Femur (tissue), 1 donor: ENCODE data around the gene TFRC.
"Not testable (repeated sequence)": the region's sequence is repeated elsewhere in the genome, so short reads cannot be mapped to it uniquely, and the experiment has no call there.

Source experiments
- DNase-seq: peaks from one replicate; pipeline ENCODE4 v3.0.0-alpha.2; 2017

TFRC gene

DNA sequence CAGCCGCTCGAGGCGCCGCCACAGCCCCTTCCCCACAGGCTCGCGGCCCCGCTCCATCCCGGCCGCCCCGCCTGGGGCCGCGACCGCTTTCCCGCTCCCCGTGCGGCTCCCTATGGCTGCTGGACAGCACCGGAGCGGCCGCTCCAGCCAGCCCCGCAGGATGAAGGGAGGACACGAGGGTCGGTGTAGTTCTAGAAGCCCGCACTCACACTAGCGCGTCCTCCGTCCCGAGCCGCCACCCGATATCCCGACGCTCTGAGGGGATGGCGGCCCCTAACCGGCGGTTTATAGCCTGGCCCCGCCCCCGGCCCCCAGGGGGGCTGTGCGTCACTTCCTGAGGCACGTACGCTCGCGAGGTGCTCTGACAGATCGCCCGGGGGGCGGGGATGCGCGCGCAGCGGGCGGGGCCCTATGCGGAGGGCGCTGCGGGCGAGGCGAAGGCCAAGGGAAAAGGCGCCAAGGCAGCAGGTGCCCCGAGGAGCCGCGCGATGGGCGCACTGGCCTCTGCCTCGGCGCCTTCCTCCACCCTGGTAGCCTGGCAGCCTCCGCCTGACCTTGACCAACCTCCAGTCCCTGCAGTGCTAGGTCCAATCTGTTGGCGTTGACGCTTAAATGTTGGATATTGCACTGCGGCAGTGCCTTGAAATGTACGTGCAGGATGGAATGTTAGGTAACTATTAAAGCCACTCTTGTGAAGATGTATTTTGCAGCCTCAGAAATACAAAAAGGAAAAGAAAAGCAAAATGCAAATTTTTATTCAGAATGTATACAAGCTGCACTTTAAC is at the start of gene TFRC:
TFRC (minus strand) TSS at position 257 of the 785 bp plus-strand sequence. CDS start 4,991 bp downstream, outside the sequence.
- peak; percentile 96 for DNase-seq

DNA sequence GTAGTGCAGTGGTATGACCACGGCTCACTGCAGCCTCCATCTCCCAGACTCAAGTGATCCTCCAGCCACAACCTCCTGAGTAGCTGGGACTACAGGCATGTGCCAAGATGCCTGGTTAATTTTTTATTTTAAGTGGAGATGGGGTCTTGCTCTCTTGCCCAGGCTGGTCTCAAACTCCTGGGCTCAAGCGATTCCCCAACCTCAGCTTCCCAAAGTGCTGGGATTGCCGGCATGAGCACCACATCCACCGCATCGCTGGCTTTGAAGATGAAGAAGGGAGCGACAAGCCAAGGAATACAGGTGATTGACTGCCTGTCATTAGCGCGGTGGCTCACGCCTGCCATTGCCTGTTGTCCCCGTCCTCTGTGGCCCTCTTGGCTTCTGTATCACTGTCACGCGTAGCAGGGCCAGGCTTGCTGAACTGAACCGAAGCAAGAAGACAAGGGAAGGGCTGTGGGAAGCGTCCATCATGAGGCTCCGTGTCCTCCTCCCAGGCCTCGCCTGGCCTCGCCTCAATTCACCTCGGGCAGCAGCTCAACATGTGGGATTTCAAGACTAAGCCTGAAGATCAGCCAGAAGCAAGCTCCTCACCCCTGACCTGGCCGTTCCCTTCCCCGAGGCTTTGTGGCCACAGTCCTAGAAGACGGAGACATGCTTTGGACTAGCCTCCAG is 46.4 kb upstream of the TFRC start:
- no peak for DNase-seq

DNA sequence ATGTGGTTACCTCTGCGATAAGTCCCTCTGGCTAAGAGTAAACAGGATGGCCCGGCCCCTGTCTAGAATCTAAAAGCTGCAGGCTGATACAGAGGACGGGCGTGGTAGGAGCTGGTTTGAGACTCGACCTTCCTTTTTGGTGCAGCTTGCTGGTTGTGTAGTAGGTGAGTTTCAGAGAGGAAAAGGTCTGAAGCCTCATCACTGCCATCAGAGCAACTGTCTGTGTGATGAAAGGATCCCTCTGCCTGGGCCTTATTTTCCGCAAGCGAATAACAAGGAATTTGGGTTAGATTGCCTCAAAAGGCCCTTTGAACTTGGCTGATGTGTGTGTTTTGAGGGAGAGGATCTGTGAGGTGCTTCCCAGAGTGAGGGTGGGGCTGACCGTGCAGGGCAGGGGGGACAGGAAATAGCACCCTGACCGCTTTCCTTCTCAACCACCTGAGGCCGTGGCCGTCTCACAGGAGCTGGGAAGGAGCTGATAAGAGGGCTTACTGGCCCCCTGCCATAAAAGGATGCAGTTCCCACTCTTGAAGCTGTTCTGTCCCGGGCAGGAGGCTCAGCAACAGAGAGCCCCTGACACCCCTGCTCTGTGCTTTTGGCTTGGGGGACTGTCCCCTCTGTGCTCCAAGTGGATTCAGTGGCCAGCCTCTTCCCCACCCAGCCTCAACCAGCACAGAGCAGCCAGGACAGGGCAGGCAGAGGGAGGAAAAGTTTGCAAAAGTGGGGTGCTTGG is 45.6 kb upstream of the TFRC start:
- no peak for DNase-seq

DNA sequence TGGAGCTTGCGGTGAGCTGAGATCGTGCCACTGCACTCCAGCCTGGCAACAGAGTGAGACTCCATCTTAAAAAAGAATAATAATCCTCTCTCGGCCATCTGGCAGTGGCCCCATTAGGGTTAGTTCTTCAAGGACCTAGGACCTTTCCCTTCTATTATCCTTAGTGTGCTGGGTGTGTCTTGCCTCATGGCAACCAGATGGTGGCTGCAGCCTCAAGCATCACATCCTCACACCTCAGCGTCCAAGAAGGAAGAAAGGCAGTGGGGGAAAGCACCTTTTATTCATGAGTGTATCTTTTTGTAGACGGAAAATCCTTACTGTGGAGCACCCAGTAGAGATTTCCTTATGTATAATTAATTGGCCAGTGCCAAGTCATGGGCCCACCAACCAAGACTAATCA is 42.7 kb upstream of the TFRC start:
- DNase-seq, result no peak

DNA sequence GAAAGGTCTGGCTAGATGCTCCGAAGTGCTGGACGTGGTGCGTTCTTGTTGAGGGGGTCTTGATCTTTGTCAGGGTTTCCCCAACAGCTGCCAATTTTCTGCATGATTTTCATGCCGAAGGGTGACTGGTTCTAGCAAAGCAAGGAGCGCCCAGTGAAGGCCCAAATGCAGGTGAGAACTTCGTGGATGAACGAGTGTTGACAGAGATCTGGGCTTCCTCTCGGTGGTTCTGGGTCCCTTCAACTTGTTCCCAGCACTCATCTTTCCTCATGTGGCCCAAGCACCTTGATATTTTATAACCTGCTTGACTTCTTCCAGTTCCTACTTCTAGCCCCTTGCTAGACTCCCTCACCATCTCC is 40.8 kb upstream of the TFRC start:
- no peak for DNase-seq

DNA sequence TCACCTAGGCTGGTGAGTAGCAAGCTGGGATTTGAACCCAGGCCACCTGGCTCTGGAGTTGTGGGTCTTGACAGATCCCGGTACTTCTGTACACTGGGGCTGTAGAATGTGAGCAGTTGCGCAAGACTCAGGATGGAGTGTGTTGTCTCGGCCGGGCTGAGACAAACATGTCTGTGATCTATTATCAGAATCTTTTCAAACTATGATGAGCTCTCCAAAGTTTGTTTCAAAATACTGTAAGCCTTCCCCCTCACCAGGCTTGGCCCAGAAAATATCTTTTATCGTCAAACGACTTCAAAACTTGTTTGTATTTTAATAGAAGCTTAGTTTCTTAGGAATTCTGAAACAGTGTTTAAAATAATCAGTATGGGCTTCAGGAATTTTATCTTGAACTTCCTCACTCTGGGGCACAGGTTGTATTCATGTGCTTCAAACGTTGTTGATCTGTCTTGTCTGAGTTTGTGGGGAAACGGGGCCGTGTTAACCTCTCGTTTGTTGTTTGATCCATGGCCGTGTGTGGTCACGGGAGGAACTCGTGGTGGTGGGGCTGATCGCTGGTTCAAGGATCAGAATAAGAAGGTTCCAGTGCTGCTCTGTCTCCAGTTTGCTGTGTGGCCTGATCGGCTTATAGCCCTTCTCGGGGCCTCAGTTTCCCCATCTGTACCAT is 40.3 kb upstream of the TFRC start:
- DNase-seq, result no peak

DNA sequence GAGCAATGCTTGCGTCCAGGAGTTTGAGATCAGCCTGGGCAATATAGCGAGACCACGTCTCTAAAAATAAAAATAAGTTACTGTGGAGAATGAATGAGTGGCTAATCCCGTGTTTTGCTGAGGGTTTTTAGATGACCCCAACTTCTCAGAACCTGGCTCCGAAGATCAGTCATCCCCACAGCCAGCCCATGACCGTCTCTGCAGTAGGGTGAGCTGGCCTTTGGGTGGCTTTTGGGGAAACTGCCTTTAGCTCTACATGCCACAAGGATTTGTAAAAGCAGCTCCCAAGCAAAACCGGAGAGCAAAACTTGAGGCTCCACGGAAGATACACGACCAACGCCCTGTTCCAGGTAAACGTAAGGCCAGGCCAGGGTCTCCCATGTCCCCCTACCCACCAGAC is 39.2 kb upstream of the TFRC start:
- no peak for DNase-seq

DNA sequence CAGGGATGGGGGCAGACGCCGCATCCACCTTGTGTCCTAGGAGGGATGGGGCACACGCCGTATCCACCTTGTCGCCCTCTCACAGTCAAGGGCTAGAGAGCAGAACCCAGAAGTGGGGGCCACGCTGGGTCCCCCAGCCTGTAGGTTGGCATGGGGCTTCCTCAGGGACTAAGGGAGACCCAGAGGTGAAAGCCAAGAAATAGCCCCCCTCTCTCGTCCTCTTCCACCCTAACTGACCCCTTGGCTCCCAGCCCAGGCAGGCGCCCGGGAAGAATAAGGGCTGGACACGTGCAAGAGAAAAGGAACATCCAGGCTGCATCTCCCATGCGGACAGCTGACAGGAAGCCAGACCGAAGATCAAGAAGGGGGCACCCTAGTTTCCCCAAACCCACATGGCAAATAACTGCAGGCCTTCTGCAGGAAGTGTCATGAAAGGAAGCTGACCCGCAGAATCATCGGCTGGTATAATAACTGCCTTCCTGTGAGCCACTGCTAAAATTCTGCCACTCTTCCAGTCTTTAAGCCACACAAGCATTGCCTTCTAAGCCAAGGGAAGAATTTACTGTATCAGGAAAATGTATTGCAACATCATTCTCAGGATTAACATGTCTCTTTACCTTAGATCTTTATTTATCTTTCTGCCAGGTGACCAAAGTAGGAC is 38.5 kb upstream of the TFRC start:
- peak; percentile 62 for DNase-seq

DNA sequence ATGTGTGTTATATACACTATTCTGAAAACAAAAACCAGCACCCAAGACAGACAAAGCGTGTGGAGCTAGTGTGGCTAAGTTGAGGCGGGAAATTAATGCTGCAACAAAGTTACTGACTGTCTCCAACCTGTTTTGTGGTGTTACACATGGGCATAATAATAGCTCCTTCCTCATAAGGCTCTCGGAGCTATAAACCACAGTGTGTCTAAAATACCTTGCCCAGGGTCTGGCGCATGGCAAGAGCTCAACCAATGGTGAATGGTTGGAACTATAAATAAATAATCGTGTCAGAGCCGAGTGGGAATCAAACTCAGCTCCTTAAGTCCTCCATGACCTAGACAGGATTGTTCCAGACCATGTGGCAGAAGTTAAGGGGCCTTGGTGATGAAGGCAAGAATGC is 35.9 kb upstream of the TFRC start:
- DNase-seq, result no peak

DNA sequence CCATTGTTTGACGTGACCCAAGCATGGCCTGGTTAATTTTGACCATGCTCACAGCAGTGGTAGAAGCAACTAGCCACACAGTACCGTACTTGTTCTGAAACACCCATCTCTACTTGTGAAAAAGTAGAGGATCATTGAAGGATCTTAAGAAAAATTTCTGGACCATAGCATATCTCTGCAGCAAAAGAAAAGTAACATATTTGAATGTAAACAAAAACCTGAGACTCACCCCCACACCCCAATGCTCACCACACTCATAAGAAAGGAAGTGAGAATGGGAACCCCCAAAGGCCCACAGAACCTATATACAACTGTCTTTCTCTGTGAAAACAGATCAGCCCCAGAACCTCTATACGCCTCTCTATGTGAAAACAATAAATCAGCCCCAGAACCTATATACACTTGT is 33.8 kb upstream of the TFRC start:
- DNase-seq, result no peak

DNA sequence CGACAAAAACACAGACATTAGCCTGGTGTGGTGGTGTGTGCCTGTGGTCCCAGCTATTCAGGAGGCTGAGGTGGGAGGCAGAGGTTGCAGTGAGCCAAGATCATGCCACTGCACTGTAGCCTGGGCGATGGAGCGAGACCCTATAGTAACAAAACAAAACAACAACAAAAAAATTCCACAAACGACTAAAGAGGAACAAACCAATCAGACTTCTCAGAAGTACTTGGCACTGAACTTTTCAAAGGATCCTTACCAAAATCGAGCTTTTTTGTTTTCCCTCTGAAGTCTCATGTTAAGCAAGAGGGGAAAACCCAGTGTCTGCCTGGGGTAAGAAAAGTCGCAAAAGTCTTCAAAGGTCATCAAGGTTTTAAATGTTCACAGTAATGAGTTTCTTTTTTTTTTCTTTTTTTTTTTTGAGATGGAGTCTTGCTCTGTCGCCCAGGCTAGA is 30.1 kb upstream of the TFRC start:
- no peak for DNase-seq

DNA sequence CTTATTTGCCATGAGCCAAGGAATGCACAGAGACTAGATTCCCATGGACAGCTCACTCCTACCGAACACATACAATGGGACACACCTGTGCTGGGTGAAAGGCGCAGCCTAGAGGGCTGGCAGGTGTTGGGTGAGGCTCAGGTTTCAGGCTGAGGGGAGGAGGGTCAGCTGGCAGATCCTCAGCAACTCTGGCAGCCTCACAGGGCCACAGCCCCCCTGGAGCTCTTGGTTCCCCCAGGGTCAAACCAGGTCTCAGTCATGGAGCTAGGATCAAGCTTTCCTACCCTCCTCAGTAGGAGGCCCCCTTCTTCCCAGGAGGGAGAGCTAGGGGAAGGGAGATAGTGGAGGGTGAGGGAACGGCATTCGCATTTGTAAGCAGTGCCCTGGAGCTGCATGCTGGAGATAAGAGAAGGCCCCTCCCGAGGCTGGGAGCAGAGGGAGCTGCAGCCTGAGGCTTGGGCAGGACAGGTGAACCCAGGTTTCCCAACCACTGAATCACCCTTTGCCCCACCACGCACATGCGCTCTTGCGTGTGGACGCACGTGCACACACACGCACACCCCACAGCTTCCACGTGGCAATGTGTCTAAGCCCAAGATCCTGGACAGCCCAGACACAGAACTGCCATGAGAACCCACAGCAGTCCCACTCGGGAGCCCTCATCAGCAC is 26.3 kb upstream of the TFRC start:
- DNase-seq, result no peak

DNA sequence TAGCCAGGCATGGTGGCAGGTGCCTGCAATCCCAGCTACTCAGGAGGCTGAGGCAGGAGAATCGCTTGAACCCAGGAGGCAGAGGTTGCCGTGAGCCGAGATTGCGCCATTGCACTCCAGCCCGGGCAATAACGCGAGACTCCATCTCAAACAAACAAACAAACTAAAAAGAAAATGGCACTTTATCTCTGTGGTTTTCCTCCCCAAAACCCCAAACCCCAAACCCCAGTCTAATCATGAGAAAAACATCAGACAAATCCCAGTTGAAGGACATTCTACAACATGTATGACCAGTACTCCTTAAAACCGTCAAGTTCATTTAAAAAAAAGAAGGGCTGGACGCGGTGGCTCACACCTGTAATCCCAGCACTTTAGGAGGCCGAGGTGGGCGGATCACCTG is 22.8 kb upstream of the TFRC start:
- DNase-seq, result not testable (repeated sequence)

DNA sequence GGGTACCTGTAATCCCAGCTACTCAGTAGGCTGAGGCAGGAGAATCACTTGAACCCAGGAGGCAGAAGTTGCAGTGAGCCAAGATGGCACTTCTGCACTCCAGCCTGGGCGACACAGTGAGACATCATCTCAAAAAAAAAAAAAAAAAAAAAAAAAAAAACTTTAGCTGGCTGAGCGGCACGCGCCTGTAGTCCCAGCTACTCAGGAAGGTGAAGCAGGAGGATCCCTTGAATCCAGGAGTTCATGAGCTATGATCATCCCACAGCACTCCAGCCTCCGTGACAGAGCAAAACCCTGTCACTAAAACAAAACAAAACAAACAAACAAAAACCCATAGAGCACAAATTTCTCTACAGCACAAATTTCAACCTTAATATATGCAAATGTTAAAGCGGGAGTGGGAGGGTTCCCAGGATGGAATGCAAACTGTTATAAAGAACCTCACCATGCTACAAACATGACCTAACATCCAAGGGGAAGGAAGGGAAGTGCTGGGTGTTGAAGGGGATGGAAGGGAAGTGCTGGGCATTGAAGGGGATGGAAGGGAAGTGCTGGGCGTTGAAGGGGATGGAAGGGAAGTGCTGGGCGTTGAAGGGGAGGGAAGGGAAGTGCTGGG is 16.6 kb upstream of the TFRC start:
- not testable (repeated sequence) for DNase-seq

DNA sequence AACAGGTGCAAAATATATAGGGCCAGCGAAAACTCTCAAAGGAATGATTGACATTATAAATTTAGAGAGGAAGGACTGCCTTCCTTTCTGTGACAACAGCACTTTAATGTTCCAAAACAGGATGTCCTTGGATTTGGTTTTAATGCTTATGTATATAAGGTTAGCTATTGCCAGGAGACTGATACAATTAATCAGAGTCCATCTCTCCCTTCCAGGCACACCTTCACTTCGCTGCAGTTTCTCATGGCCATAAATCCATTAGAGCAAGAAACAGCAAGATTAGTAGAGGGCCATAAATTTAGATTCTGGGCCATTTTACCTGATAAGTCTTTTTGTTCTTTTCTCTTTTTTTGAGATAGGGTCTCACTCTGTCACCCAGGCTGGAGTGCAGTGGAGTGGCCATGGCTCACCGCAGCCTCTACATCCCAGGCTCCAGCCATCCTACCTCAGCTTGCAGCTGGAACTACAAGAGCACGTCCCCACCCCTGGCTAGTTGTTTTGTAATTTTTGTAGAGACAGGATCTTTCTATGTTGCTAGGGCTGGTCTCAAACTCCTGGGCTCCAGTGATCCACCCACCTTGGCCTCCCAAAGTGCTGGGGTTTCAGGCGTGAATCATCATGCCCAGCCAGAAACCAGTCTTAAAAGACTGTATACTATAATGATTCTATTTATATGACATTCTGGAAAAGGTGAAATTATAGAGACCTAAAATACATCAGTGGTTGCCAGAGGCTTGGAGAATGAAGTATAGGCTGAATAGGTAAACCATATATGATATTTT is 15.7 kb upstream of the TFRC start:
- DNase-seq, result no peak

DNA sequence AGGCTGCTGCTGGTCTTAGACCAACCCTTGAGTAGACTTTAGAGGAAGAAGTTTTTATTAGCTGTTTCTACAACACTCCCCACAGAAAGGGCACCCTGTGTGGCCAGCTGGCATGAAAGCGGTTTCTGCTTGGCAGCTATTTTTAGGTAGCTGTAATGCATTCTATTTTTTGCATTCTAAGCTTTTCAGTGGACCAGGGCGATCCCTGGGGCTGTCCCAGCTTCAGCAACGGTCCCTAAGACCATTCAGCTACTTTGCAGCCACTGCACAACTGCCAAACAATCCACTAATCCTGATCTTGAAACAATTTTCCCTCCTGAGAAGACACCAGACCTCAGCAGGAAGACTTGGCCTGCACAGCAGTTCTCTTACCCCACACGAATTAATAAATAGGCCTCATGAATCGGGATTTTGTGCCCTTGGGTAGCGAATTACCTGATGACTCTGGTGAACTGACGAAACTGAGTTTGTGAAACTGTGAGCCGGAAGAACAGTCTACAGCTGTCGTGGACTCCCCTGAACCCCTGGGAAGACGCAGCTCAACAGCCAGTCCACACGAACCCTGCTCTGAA is 14.6 kb upstream of the TFRC start:
- peak; percentile 81 for DNase-seq

DNA sequence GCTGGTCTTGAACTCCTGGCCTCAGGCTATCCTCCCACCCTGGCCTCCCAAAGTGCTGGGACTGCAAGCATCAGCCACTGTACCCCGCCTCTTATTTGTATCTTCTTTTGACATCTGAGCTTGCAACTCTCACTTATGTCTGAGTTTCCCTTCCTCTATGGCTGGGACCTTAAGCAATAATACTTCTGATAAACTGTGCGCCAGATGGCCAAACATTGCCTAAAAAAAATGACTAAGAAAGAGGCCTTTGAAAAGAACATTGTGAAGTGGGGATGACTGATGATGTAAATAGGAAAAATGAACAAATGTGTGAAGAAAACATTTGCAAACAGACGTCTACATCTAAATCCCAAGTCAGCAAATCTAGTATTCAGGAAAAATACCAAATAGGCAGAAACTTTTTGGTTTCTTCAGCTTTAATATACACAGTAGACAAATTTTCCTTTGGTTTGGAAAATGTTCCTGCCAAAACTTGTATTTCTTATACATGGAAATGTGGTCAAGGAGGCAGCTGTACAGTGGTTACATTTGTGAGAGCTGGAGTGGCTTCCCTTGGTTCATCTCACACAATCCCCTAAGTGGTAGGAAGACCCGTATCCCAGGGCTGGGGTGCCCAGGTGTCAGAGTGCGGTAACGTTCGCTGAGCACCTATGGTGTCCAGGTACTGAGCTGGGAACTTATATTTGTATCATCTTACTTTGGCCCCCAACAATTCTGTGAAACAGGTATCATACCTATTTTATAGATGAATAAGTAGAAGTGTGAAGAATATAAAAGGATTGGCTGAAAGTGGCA is 11.6 kb upstream of the TFRC start:
- no peak for DNase-seq

DNA sequence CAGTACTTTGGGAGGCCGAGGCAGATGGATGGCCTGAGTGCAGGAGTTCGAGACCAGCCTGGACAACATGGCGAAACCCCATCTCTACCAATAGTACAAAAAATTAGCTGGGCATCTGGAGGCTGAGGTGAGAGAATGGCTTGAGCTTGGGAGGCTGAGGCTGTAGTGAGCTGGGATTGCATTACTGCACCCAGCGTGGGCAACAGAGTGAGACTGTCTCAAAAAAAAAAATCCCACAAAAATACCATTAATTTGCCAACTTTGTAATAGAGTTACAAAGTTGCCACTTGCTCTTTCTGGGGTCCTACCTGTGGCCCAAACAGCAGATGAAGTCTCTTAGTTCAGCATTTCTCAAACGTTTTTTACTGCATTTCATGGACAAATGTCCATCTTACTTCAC is 6.0 kb upstream of the TFRC start:
- DNase-seq, result no peak

DNA sequence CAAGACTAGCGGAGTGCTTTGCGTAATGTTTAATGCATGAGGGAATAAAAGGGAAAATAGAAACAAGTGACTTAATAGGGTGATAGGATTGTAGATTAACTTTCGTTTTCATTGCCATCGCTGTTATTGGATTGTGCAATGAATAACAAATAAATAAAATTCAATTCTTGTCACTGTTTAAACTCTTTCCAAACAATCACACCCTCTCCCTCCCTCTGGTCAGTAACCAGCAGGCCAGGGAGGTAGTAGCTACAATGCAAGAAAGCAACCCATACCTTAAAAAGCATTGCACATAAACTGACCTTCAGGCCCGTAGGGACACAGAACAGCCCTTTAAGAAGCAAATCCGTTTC is 705 bp upstream of the TFRC start:
- no peak for DNase-seq
